ENCODE data around the gene DEDD. TPM values are rescaled to one million over a fixed set of nuclear protein-coding genes. Genes with fewer than 3 reads are reported as not detected.

The DEDD gene
- total and polyA plus RNA-seq, 2 experiments from 2014 or later, result 22.8 to 35.3 TPM

- Histone ChIP-seq H4K20me1 (replicated peaks; ENCODE audit: insufficient read depth) (peaks cover 51% of the 10 kb centered on the region), H3F3A (replicated peaks; ENCODE audit: low read depth) (peaks cover 29% of the 10 kb centered on the region), H3K79me2 (replicated peaks; ENCODE audit: insufficient read depth) (peaks cover 91% of the 10 kb centered on the region), H3K4me1 (ENCODE audit: insufficient read depth) (peaks cover 14% of the 10 kb centered on the region), H3K36me3 (ENCODE audit: insufficient read depth) (no peaks in the 10 kb centered on the region), H3K4me2 (no peak overlapping the region), H2AFZ (no peak overlapping the region), H3K9me2 (ENCODE audit: insufficient read depth) (no peaks in the 10 kb centered on the region), H3K27me3 (ENCODE audit: insufficient read depth) (no peaks in the 10 kb centered on the region), H3K4me3 (no peak overlapping the region), H3K27ac (ENCODE audit: low read depth) (peak overlapping the region; percentile 59; the same call in 1 of the 2 replicates)
- Mint-ChIP-seq H3K4me3 (no peak overlapping the region), H3K27ac (no peak overlapping the region), H3K27me3 (ENCODE audit: insufficient read depth, low read depth, poor library complexity) (peaks cover 12% of the 10 kb centered on the region), H3K36me3 (ENCODE audit: low read depth) (peaks cover 1% of the 10 kb centered on the region; the same call in 1 of the 3 replicates), H3K9me3 (no peaks in the 10 kb centered on the region), H3K4me1 (peaks cover 9% of the 10 kb centered on the region)
- DNase-seq (ENCODE audit: low spot score) (no peak), ATAC-seq (no peak)
- no peak for TF ChIP-seq ETS1 (IDR thresholded peaks at IDR 0.05)
- no peak for TF ChIP-seq NANOG (IDR thresholded peaks at IDR 0.05; ENCODE audit: borderline replicate concordance)
- TF ChIP-seq EZH2 (IDR thresholded peaks at IDR 0.05; ENCODE audit: low read depth, unreplicated experiment), result no peak
- TF ChIP-seq ZNF114 (CRISPR knock-in tag; IDR thresholded peaks at IDR 0.05), result no peak
- no peak for TF ChIP-seq CREB1 (CRISPR knock-in tag; IDR thresholded peaks at IDR 0.05; ENCODE audit: low read depth)
- TF ChIP-seq ZNF462 (CRISPR knock-in tag; IDR thresholded peaks at IDR 0.05), result no peak
- TF ChIP-seq POLR2AphosphoS5 (IDR thresholded peaks at IDR 0.05; ENCODE audit: low read depth), result no peak
- TF ChIP-seq JUNB (IDR thresholded peaks at IDR 0.05; ENCODE audit: unreplicated experiment), result no peak
- no peak for TF ChIP-seq EZH2phosphoT487 (IDR thresholded peaks at IDR 0.05; ENCODE audit: unreplicated experiment)
- no peak for TF ChIP-seq STAT1 (IDR thresholded peaks at IDR 0.05; ENCODE audit: unreplicated experiment)
- no peak for TF ChIP-seq ZNF331 (CRISPR knock-in tag; IDR thresholded peaks at IDR 0.05; ENCODE audit: low read depth)
- TF ChIP-seq REST (IDR thresholded peaks at IDR 0.05; ENCODE audit: unreplicated experiment), result no peak
Measured at GRCh38 chr1:161113915-161114314, 18.6 kb downstream of the DEDD start.
